HEK293T (cell line): ENCODE data around the gene PBX4.

Experiments
- ARNT ChIP-seq: fragments of 450-650 bp; IDR thresholded peaks from 2 replicates; pipeline ENCODE4 v1.6.1; 2017; ENCODE audit warnings: mild to moderate bottlenecking
- ELF4 ChIP-seq: fragments of 450-650 bp; IDR thresholded peaks from 2 replicates; pipeline ENCODE4 v1.6.1; 2017; ENCODE audit warnings: antibody characterized with exemption
- FOXA1 ChIP-seq: fragments of 450-650 bp; IDR thresholded peaks from 2 replicates; pipeline ENCODE4 v1.6.1; 2016; ENCODE audit warnings: mild to moderate bottlenecking
- FOXK2 ChIP-seq: fragments of 450-650 bp; IDR thresholded peaks from 2 replicates; pipeline ENCODE4 v1.6.1; 2016; ENCODE audit warnings: mild to moderate bottlenecking
- FOXM1 ChIP-seq: fragments of 450-650 bp; IDR thresholded peaks from 2 replicates; pipeline ENCODE4 v1.6.1; 2017; ENCODE audit warnings: mild to moderate bottlenecking, borderline replicate concordance
- L3MBTL2 ChIP-seq: fragments of 450-650 bp; conservative IDR thresholded peaks from 2 replicates; pipeline ENCODE4 v1.6.1; 2016; ENCODE audit warnings: mild to moderate bottlenecking
- SP1 ChIP-seq: fragments of 450-650 bp; IDR thresholded peaks from 2 replicates; pipeline ENCODE4 v1.6.1; 2017
- SUZ12 ChIP-seq: fragments of 450-650 bp; IDR thresholded peaks from 2 replicates; pipeline ENCODE4 v1.6.1; 2016; ENCODE audit warnings: mild to moderate bottlenecking
- ZNF384 ChIP-seq: fragments of 450-650 bp; IDR thresholded peaks from 2 replicates; pipeline ENCODE4 v1.6.1; 2016
- TF ChIP-seq, protein P1 (sequence below): fragments of 450-650 bp; IDR thresholded peaks from 2 replicates; pipeline ENCODE4 v1.6.1; 2016

DNA sequence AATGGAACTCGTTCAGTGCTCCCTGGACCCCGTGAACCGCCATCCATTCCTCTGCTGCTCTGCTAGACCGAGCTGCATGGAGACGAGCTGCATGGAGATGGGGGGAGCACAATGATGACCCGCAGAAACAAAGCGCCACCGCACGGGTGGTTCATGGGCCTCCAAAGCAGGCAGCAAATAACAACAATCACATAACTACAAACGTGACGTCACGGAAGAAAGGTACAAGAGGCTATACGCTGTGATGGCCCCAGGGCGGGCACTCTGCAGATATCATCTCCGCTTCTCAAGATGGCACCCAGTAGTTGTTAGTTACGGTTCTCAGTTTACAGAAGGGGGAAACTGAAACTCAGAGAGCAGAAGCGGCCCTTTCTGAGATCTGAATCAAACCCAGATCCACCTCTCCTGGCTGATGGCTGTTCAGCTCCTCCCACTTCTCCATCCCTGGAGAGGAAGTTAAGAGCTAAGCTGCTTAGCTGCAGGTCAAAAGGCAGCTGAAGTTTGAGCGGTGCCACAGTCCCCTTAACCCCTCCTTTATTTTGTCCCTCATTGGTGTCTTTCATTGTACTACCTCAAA is 43.3 kb upstream of the PBX4 start:
- no peak for TF ChIP-seq SUZ12
- TF ChIP-seq FOXK2, result no peak
- no peak for TF ChIP-seq SP1
- no peak for TF ChIP-seq FOXA1
- no peak for TF ChIP-seq ZNF384
- TF ChIP-seq, protein P1, sequence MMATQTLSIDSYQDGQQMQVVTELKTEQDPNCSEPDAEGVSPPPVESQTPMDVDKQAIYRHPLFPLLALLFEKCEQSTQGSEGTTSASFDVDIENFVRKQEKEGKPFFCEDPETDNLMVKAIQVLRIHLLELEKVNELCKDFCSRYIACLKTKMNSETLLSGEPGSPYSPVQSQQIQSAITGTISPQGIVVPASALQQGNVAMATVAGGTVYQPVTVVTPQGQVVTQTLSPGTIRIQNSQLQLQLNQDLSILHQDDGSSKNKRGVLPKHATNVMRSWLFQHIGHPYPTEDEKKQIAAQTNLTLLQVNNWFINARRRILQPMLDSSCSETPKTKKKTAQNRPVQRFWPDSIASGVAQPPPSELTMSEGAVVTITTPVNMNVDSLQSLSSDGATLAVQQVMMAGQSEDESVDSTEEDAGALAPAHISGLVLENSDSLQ, result no peak
- no peak for TF ChIP-seq L3MBTL2
- no peak for TF ChIP-seq FOXM1
- TF ChIP-seq ARNT, result no peak
- no peak for TF ChIP-seq ELF4
